HG03575 (cell line): ENCODE measurements around the gene PIMREG.

ENCODE experiments used
- ATAC-seq: cut with Tn5 transposase; IDR thresholded peaks from one replicate; pipeline ENCODE4 v1.9.1; 2021; ENCODE audit not compliant: unreplicated experiment, insufficient number of reproducible peaks, low FRiP score; ENCODE audit errors: extremely low read depth

PIMREG gene

DNA sequence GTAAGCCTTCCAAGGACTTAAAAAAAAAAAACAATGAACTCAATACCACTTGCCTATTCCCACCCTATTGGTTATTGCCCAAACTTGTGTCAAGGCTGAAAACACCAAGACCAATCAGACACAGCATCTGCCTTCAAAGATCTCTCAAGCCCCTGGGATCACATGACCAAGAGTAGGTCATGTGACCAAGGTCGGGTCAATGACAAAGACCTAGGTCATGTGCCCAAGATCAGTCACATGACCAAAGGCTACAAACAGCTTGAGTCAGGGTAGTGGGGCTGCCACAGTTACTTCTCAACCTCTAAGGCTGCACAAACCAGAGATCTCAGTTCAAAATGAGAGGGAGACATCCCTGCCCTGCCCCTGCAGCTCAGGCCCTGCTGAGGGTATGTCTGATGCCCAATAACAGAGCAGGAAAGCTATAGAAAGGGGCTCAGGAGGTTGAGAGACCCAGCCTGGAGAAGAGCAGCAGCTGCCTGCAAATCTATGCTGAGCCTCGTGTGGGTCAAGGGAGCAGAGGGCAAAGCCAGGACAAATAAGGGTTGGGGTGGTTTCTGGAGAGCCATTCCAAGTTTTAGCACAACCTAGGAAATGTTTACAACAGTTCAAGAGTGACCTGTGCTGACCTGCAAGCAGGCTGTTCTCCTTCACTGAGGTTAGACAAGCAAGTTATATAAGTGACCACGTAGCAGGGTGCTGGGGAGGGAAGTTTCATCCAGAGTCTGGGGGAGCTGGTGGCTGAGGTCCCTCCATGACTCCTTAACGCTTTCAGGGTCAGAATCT is 48.8 kb downstream of the PIMREG start:
- ATAC-seq: no peak

DNA sequence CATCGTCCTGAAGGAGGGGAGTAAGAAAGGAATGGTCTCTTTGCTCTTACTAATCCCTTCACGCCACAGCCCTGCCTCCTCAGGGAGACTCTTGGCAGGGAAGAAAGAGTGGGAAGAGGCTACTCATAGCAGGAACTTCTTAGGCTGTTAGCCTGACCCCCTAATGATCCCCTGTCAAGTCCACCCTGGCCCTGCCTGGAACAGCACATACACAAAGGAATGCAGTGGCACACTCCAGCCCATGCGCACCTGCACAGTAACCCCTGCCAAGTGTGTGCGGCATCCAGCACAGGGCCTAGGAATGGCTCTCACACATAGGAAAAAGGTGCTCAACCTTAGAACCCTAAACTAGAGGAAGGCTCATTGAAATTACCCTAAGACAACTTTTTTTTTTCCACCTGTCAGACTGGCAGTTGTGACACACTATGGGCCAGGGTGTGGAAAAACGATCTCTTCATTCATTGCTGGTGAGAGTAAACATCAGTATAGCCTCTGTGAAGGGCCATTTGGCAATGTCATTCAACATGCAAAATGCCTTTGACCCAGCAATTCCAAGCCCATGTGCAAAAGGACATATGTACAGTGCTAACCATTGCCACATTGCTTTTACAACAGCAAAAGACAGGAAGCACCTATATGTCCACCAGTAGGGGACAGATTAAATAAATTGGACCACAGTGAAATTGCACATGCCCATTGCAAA is 50.1 kb downstream of the PIMREG start:
- no peak for ATAC-seq

DNA sequence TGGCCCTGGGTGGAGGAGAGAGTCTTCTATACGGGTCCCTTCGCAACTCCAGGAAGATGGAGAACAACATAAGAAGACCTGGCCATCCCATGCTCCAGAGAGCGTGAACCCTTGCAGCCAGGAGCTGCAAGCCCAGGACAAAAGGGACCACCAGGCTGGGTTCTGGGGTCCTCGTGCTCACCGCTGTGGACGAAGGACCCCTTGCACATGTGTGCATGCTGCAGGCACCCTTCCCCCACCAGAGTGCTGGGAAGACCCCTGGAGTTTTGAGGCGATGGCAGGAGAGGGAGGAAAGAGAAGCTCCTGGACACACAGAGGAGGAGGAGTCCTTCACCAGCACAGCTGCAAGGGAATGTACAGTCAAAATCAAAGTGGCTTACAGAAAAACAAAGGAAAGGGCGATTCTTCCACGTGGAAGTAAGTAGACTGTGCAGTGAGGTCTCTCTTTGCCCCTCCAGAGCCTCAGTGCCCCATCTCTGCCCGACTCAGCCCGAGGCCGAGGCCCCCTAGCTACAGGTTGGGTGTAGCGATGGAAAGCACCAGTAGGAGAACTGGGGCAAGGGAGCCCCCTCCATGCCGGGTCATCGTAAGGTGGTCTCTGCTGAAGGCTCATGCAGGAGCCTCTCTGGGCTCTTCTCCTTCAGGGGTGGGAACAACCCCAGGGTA is 51.3 kb downstream of the PIMREG start:
- no peak for ATAC-seq

DNA sequence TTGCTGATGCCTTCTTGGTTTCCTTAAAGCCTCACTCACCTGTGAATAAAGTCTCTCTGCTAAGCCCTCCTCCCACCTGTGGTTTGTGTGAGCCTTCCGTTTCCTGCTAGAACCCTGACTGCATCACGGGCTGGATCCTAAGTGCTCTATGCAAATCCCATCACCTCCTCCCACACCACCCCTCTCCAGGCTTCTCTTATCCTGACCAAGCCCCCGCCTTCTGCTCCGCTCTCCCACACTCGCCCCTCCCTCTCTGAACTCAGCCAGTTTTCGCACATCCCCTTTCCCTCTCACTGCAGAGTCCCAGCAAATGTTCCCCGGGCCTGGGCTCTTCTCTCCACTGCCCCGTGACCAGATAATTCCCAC is 51.8 kb downstream of the PIMREG start:
- no peak for ATAC-seq

DNA sequence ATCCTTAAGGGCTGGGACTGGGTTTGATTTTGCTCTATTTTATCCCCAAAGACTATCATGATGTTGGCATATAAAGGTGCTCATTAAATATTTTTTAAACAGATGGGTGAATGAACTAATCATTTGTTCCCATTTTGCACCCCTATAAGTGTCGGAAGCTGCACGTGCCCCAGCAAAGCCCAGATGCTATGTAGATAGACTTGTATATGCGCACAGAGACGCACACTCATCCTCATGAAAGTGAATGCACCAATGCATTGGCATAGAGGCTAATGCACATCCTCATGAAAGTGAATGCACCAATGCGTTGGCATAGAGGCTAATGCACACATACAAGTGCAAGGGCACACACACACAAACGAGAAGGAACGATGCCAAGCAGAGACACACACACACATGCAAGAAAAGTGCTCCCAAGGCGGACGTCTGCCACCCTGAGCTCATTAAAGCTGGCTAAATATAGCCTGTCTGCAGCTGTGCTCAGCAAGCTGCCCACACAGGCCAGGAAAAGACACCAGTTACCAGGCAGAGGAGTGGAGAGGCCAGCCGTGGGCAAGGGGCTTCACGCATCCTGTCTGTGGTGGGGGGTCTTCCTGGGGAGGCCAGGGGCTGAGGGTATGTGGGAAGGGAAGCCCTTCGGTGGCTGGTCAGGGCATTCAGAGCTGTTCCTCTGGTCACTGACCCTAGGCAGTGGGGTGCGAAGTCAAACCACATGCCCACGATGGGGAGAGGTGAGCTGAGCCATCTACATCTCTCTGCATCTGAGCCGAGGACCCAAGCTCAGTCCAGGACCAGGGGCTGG is 52.6 kb downstream of the PIMREG start:
- no peak for ATAC-seq

DNA sequence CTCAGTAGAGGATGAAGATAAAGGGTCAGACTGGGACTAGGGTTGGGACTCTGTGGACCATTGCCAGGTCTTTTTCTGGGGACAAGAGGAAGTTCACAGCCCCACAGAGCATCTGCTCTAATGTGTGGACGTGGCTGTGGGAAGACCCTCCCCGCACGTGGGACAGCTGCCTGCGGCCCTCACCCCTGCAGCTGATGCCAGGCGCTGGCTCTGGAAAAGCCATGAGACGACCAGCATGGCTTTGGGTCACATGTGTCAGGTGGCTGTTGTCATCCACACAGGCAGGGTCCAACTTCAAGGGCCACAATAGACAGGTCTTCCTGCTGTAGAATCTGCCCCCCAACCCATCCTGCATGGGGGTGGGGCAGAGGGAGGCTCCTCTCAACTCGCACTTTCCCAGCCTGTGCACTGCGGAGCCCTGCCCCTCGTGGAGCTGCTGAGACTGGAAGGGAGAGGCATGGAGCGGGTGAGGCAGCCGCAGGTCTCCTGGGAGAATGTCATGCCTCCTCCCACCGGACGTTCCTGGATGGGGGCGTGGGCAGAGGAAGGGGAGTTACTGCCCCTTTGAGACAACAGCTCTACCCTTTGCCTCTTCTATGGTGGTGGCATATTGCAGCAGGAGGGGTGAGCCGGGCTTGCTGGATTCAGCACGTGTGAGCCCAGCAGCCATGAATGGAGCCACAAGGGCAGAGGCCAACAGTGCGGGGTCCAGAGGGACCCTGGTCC is 53.4 kb downstream of the PIMREG start:
- ATAC-seq: no peak

DNA sequence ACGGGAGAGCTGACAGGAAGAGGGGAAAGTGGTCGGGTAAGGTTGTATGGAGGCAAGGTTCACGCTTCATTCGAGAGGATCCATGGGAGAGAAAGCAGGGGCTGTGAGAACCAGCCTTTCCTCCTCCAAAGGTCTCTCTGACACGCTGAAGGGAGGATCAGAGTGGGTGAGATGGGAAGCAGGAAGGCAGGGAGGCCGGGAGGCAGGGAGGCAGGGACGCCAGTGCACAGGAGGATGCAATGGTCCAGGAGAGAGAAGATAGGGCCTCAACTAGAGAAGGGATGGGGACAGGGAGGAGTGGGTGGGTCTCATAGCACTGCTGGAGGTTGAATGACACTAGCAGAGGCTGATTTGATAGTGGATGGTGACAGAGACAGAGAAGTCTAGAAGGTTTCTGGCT is 54.1 kb downstream of the PIMREG start:
- no peak for ATAC-seq

DNA sequence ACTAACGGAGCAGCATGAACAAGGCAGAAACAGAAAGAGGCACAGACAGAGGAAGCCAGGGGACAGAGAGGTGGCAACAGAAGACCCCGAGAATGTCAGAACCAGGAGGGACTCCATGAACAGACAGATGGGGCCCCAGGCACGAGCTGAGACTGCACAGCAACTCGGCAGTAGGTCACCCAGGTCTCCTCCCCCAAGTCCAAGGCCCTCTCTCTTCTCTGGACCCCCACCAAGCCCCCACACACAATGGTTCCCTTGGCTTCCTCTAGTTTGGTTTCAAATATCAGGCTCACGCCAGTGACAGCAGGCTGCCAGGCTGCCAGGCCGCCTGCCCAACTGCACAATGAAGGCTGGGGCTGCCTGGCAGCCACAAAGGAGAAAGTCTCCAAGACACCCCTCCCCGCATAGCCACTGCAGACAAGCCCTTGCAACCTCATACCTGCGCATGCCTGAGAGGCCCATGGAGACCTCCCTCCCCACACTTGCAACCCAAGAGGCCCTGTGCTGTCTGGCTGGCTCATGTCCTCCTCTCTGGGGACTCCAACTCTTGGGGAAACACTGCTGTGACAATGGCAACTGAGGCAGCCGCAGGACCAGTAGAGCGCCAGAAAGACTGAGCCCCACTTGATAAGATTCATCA is 54.8 kb downstream of the PIMREG start:
- no peak for ATAC-seq
